Measurements from ENCODE around the gene RBM34.

GRCh38 chr1:235129774-235130570 lies 31.1 kb downstream of the RBM34 start:
- TF ChIP-seq, protein P1, sequence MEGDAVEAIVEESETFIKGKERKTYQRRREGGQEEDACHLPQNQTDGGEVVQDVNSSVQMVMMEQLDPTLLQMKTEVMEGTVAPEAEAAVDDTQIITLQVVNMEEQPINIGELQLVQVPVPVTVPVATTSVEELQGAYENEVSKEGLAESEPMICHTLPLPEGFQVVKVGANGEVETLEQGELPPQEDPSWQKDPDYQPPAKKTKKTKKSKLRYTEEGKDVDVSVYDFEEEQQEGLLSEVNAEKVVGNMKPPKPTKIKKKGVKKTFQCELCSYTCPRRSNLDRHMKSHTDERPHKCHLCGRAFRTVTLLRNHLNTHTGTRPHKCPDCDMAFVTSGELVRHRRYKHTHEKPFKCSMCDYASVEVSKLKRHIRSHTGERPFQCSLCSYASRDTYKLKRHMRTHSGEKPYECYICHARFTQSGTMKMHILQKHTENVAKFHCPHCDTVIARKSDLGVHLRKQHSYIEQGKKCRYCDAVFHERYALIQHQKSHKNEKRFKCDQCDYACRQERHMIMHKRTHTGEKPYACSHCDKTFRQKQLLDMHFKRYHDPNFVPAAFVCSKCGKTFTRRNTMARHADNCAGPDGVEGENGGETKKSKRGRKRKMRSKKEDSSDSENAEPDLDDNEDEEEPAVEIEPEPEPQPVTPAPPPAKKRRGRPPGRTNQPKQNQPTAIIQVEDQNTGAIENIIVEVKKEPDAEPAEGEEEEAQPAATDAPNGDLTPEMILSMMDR (conservative IDR thresholded peaks at IDR 0.05) = no peak
- no peak for TF ChIP-seq ZFX (IDR thresholded peaks at IDR 0.05)

Data from C4-2B (cell line).